Keratinocyte (primary cell): ENCODE data around the gene SH3PXD2B. TPM values are rescaled to one million over a fixed set of nuclear protein-coding genes. Genes with fewer than 3 reads are reported as not detected.

Experiments used
- DNase-seq: peaks from one replicate; pipeline ENCODE4 v3.0.0-alpha.2; 2011; ENCODE audit warnings: low read depth, missing footprints, low spot score
- FAIRE-seq: peaks from 2 replicates; lab custom pipeline; 2011; peaks lifted over from hg19 to GRCh38; lab: Jason Lieb, UNC
- H2AFZ ChIP-seq: 2 replicates; pipeline ENCODE4 v1.6.0; 2012; ENCODE audit warnings: low read length, control low read depth, inconsistent platforms; ENCODE audit not compliant: control insufficient read depth
- H3K27ac ChIP-seq: 2 replicates; pipeline ENCODE4 v1.5.1; 2011; ENCODE audit warnings: low read length; ENCODE audit not compliant: control insufficient read depth, insufficient read depth
- H3K27me3 ChIP-seq: 3 replicates; pipeline ENCODE4 v1.6.0; 2011; ENCODE audit warnings: low read length; ENCODE audit not compliant: control insufficient read depth, insufficient read depth; ENCODE audit errors: extremely low read depth
- H3K36me3 ChIP-seq, 2 experiments: 2 replicates in 1 of 2; 3 replicates in 1 of 2; pipeline ENCODE4 v1.5.1; 2011; ENCODE audit warnings: low read length in 2 of 2, mild to moderate bottlenecking in 1 of 2; ENCODE audit not compliant: control insufficient read depth in 2 of 2, insufficient read depth in 2 of 2; ENCODE audit errors: extremely low read depth in 1 of 2
- H3K4me1 ChIP-seq: 3 replicates; pipeline ENCODE4 v1.5.1; 2011; ENCODE audit warnings: low read length; ENCODE audit not compliant: control insufficient read depth, insufficient read depth; ENCODE audit errors: extremely low read depth
- H3K4me2 ChIP-seq: 3 replicates; pipeline ENCODE4 v1.6.0; 2011; ENCODE audit warnings: low read depth, low read length; ENCODE audit not compliant: control insufficient read depth, insufficient read depth; ENCODE audit errors: extremely low read depth
- H3K4me3 ChIP-seq, 3 experiments: fragments of 200-600 bp in 1 of 3; sonication (generic) in 1 of 3; 2 replicates in 2 of 3; 3 replicates in 1 of 3; pipeline ENCODE4 v1.5.1; 2011 to 2016; ENCODE audit warnings: low read length in 3 of 3, mild to moderate bottlenecking in 3 of 3, control low read depth in 2 of 3, inconsistent platforms in 1 of 3, low read depth in 1 of 3, mixed read lengths in 1 of 3, mixed run types in 1 of 3, moderate library complexity in 1 of 3; ENCODE audit not compliant: control insufficient read depth in 2 of 3, insufficient read depth in 2 of 3; ENCODE audit errors: extremely low read depth in 1 of 3
- H3K79me2 ChIP-seq: 2 replicates; pipeline ENCODE4 v1.6.0; 2012; ENCODE audit warnings: low read length; ENCODE audit not compliant: control insufficient read depth, insufficient read depth
- H3K9ac ChIP-seq: 3 replicates; pipeline ENCODE4 v1.6.0; 2011; ENCODE audit warnings: low read length; ENCODE audit not compliant: control insufficient read depth, insufficient read depth; ENCODE audit errors: extremely low read depth
- H3K9me1 ChIP-seq: 3 replicates; pipeline ENCODE4 v1.6.0; 2011; ENCODE audit warnings: low read length; ENCODE audit not compliant: control insufficient read depth, insufficient read depth; ENCODE audit errors: extremely low read depth
- H3K9me3 ChIP-seq: 2 replicates; pipeline ENCODE4 v1.5.1; 2012; ENCODE audit warnings: low read depth, low read length; ENCODE audit not compliant: control insufficient read depth
- H4K20me1 ChIP-seq: 3 replicates; pipeline ENCODE4 v1.6.0; 2011; ENCODE audit warnings: low read length; ENCODE audit not compliant: control insufficient read depth, insufficient read depth; ENCODE audit errors: extremely low read depth
- CTCF ChIP-seq, 3 experiments: IDR thresholded peaks in 1 of 3; conservative IDR thresholded peaks in 1 of 3; optimal IDR thresholded peaks in 1 of 3; 2 replicates in 2 of 3; 3 replicates in 1 of 3; pipeline versions ENCODE3 to v1.5.1; 2011; ENCODE audit warnings: low read length in 3 of 3, mild to moderate bottlenecking in 3 of 3, moderate library complexity in 2 of 3, control low read depth in 1 of 3, inconsistent platforms in 1 of 3; ENCODE audit not compliant: insufficient read depth in 2 of 3; ENCODE audit errors: extremely low read depth in 1 of 3
- EZH2 ChIP-seq: IDR thresholded peaks from one replicate; pipeline ENCODE4 v1.6.1; 2012; ENCODE audit warnings: inconsistent platforms, mild to moderate bottlenecking, low read length, moderate library complexity
- dilution Hi-C: fragments of 300-500 bp; cut with MboI; formaldehyde crosslinking; loops from one replicate; pipeline ENCODE4 v1.7.0; 2020; ENCODE audit warnings: low sequenced_read_pairs; ENCODE audit not compliant: extremely low pct_ligation_motif_present
- polyA plus RNA-seq, 5 experiments: library from polyadenylated mRNA; depleted of rRNA in 3 of 5; stranded (reverse) in 3 of 5; stranded (forward) in 1 of 5; unstranded in 1 of 5; fragments of >200 nt; gene quantifications; 1 replicate in 1 of 5; 2 replicates in 3 of 5; 3 replicates in 1 of 5; pipeline versions ENCODE4 v1.2.1 to v1.2.3, GENCODE V29; 2011 to 2012; ENCODE audit warnings: missing spikeins in 2 of 5, low read depth in 1 of 5, low replicate concordance in 1 of 5

SH3PXD2B gene
- polyA plus RNA-seq, 1 donor (not counting 4 experiments of a cell fraction or from before 2014, with no cell fraction given): 17.3 TPM

- TF ChIP-seq EZH2 (no peak), CTCF (optimal IDR thresholded peaks at IDR 0.05 in 1 of 3, IDR thresholded peaks at IDR 0.05 in 1 of 3, conservative IDR thresholded peaks at IDR 0.05 in 1 of 3; ENCODE audit: extremely low read depth in 1 of 3, insufficient read depth in 2 of 3, low read length in 3 of 3) (no peak)
- Histone ChIP-seq H3K27ac (no peak overlapping the region), H3K27me3 (no peaks in the 10 kb centered on the region), H3K9me1 (no peaks in the 10 kb centered on the region), H3K79me2 (no peaks in the 10 kb centered on the region), H3K9ac (no peak overlapping the region), H4K20me1 (no peaks in the 10 kb centered on the region), H3K4me3 (no peak overlapping the region), H3K4me2 (no peak overlapping the region), H2AFZ (no peak overlapping the region), H3K36me3 (no peaks in the 10 kb centered on the region), H3K9me3 (no peaks in the 10 kb centered on the region), H3K4me1 (no peaks in the 10 kb centered on the region)
- no peak for FAIRE-seq
- DNase-seq: no peak
- dilution Hi-C loops: no loop called here
Observed at GRCh38 chr5:172502410-172502809, 48.1 kb upstream of the SH3PXD2B start.

GRCh38 chr5:172501708-172502320 lies 47.5 kb upstream of the SH3PXD2B start:
- no peaks in the 10 kb centered on the region for H3K79me2 ChIP-seq
- FAIRE-seq (no peak), DNase-seq (no peak)
- dilution Hi-C loops: no loop called here
- H3K27ac ChIP-seq: no peak overlapping the region
- no peaks in the 10 kb centered on the region for H3K4me1 ChIP-seq
- no peaks in the 10 kb centered on the region for H3K36me3 ChIP-seq
- H3K9me3 ChIP-seq: no peaks in the 10 kb centered on the region
- no peak overlapping the region for H3K4me2 ChIP-seq
- H3K9me1 ChIP-seq: no peaks in the 10 kb centered on the region
- H3K4me3 ChIP-seq: no peak overlapping the region
- no peak overlapping the region for H3K9ac ChIP-seq
- peaks cover 3% of the 10 kb centered on the region for H3K27me3 ChIP-seq
- H4K20me1 ChIP-seq: no peaks in the 10 kb centered on the region
- no peak overlapping the region for H2AFZ ChIP-seq
- TF ChIP-seq EZH2 (no peak), CTCF (optimal IDR thresholded peaks at IDR 0.05 in 1 of 3, IDR thresholded peaks at IDR 0.05 in 1 of 3, conservative IDR thresholded peaks at IDR 0.05 in 1 of 3; ENCODE audit: extremely low read depth in 1 of 3, insufficient read depth in 2 of 3, low read length in 3 of 3) (no peak)
